ENCODE data around the gene PLA2G4F.

PLA2G4F gene, protein sequence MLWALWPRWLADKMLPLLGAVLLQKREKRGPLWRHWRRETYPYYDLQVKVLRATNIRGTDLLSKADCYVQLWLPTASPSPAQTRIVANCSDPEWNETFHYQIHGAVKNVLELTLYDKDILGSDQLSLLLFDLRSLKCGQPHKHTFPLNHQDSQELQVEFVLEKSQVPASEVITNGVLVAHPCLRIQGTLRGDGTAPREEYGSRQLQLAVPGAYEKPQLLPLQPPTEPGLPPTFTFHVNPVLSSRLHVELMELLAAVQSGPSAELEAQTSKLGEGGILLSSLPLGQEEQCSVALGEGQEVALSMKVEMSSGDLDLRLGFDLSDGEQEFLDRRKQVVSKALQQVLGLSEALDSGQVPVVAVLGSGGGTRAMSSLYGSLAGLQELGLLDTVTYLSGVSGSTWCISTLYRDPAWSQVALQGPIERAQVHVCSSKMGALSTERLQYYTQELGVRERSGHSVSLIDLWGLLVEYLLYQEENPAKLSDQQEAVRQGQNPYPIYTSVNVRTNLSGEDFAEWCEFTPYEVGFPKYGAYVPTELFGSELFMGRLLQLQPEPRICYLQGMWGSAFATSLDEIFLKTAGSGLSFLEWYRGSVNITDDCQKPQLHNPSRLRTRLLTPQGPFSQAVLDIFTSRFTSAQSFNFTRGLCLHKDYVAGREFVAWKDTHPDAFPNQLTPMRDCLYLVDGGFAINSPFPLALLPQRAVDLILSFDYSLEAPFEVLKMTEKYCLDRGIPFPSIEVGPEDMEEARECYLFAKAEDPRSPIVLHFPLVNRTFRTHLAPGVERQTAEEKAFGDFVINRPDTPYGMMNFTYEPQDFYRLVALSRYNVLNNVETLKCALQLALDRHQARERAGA

GRCh38 chr15:42156243-42156922 is at the start of gene PLA2G4F:
Gene PLA2G4F, minus strand, starts transcription at chr15:42156636. Its CDS starts 87 bp downstream, at chr15:42156549.
- DNase-seq (ENCODE audit: low spot score), result no peak
- H3K4me3 ChIP-seq, result no peak within 1 kb of the TSS
- H3K27ac ChIP-seq, result no peak within 1 kb of the TSS
- TF ChIP-seq, protein P1, sequence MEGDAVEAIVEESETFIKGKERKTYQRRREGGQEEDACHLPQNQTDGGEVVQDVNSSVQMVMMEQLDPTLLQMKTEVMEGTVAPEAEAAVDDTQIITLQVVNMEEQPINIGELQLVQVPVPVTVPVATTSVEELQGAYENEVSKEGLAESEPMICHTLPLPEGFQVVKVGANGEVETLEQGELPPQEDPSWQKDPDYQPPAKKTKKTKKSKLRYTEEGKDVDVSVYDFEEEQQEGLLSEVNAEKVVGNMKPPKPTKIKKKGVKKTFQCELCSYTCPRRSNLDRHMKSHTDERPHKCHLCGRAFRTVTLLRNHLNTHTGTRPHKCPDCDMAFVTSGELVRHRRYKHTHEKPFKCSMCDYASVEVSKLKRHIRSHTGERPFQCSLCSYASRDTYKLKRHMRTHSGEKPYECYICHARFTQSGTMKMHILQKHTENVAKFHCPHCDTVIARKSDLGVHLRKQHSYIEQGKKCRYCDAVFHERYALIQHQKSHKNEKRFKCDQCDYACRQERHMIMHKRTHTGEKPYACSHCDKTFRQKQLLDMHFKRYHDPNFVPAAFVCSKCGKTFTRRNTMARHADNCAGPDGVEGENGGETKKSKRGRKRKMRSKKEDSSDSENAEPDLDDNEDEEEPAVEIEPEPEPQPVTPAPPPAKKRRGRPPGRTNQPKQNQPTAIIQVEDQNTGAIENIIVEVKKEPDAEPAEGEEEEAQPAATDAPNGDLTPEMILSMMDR (IDR thresholded peaks at IDR 0.05), result no peak

DNA sequence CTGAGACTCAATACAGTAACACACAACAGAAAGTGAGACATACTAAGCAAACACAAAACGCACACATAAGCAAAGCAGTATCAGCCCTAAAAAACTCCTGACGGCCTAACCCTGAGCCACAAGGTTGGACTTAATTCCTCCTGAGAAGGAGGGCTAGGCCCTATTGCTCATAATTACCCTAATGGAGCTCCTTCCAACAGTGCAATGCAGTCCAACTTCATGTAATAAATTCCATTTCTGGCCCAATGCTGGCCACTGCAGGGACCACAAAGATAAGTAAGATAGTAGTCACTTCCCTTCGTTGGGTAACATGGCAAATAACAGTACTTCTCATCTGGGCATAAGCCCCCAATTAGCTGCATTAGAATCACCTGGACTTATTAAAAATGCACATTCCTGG is 47.5 kb upstream of the PLA2G4F start:
- Histone ChIP-seq H3K4me3 (no peak overlapping the region), H3K27ac (no peak overlapping the region)
- DNase-seq (ENCODE audit: low spot score), result no peak
- TF ChIP-seq, protein P1 (IDR thresholded peaks at IDR 0.05), result no peak

DNA sequence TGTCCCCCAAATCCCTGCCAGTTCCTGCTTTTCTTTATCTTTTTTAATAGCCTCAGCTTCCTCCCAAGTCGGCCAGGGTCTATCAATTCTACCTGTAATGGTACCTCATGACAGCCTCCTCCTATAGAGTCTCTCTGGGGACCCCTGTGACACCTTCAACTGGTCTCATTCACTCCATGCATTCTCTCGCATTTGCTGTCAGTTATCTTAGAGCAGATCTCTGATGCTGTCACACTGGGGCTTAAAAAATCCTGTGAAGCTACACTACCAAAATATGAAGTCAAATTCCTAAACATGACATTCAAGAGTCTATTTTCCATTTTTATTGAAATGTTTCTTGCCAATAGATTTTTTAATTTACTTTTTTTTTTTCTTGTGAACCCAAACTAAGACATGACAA is 46.2 kb upstream of the PLA2G4F start:
- Histone ChIP-seq H3K27ac (no peak overlapping the region), H3K4me3 (no peak overlapping the region)
- TF ChIP-seq, protein P1 (IDR thresholded peaks at IDR 0.05), result no peak
- DNase-seq (ENCODE audit: low spot score), result no peak

DNA sequence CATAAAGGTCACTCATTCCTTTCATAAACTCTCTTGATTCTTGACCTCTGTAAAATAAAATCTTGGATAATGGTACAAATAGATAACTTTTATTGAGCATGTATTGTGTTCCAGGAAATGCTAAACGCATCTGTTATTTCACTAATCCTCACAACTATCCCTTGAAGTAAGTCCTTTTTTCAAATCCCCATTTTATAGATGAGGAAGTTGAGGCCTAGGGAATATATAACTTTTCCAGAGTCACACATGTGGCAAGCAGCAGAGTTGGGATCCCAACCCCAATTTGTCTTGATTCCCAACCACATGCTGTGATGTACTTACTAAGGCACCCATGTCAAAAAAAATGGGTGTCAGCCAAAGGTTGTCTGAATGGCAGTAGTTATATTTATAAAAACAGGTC is 45.4 kb upstream of the PLA2G4F start:
- DNase-seq (ENCODE audit: low spot score), result no peak
- H3K27ac ChIP-seq, result no peak overlapping the region
- TF ChIP-seq, protein P1 (IDR thresholded peaks at IDR 0.05), result no peak
- no peak overlapping the region for H3K4me3 ChIP-seq

- TF ChIP-seq, protein P1 (IDR thresholded peaks at IDR 0.05), result no peak
- no peak for DNase-seq (ENCODE audit: low spot score)
- H3K4me3 ChIP-seq, result no peak overlapping the region
- H3K27ac ChIP-seq, result no peak overlapping the region
These were observed 42.7 kb upstream of the PLA2G4F start for GRCh38 chr15:42199126-42199525.

- no peak for DNase-seq (ENCODE audit: low spot score)
- TF ChIP-seq, protein P1 (IDR thresholded peaks at IDR 0.05), result no peak
- no peak overlapping the region for H3K4me3 ChIP-seq
- no peak overlapping the region for H3K27ac ChIP-seq
These were observed 42.1 kb upstream of the PLA2G4F start for GRCh38 chr15:42198516-42198915.
